HG02610 (cell line): Measurements from ENCODE around the gene INSYN1.
"Not testable (repeated sequence)": the region's sequence is repeated elsewhere in the genome, so short reads cannot be mapped to it uniquely, and the experiment has no call there.

Experiments
- ATAC-seq: cut with Tn5 transposase; IDR thresholded peaks from one replicate; pipeline ENCODE4 v1.9.1; 2021; ENCODE audit warnings: mild to moderate bottlenecking, moderate library complexity; ENCODE audit not compliant: unreplicated experiment

The INSYN1 gene, protein sequence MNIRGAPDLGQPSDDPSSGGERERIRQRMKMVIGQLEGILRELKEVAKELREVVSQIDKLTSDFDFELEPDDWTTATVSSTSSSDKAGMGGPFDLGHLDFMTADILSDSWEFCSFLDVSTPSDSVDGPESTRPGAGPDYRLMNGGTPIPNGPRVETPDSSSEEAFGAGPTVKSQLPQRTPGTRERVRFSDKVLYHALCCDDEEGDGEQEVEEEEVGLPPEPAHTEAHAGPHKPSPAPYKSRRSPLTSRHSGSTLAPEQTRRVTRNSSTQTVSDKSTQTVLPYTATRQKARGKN

DNA sequence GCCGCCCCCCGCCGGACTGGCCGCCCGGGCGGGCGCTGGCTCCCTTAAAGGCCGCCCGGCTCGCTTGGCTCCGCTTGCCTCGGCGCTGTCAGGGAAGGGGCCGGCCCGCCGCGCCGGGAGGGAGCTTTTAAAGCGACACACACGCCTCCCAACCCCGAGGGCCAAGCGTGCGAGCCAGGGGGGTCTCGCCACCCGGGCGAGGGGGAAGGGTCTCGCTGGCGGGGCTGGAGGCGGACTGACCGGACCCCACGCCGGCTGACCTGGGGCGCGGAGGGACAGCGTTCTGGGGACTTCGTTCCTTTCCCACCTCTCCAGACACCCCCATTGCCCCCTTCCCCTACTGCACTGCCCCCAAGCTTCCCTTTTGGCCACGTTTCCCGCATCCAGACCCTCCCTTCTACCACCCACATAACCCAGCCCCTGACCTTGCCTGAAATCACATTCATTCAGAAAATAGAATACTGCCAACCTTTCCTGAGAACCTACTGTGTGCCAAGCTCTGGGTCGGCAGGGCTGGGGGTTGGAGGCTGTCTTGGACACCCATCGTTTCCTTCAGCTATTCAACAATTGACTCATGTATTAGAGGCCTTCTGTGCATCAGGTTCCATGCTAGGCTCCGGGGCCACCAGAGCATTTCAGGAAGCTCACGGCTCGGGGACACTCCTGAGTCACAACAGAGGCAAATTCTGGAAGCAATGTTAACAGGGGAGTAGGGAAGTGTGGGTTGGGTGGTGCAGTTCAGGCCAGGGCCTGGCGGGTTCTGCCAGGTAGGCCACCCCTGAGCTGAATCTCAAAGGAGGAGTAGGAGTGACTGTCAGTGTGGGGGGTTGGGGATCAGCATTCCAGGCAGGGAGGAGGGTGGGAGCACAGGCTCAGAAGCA lies at the start of gene INSYN1:
INSYN1 (minus strand) TSS at position 102 of the 881 bp plus-strand sequence. CDS start 2,221 bp downstream, outside the sequence.
- no peak for ATAC-seq

DNA sequence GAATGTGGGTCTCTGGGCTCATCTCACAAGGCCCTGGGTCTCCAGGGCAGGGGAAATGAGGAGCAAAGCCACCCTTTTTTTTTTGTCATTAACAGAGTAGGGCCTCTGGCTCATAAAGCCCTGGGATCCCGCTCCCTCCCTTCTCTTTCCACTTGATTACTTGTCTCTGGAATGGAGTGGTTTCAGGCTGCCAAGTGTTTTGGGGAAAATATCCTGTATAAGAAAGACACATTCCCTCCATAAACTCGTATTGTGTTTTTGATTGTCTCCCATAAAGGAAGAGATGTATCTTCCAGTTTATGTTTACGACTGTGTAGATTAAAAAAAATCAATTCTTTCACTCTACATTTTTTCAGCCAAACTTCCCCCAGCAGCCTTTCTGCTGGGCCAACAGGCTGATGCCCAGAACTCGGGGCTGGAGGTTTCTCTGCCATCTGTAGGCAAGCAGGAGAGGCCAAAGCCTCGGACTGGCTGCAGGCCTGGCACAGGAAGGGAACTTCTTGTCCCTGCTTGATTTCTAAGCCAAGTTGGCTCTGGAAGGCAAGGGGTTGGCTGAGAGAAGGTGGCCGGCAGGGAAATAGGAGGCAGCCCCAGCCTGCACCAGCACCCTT lies 49.4 kb upstream of the INSYN1 start:
- no peak for ATAC-seq

DNA sequence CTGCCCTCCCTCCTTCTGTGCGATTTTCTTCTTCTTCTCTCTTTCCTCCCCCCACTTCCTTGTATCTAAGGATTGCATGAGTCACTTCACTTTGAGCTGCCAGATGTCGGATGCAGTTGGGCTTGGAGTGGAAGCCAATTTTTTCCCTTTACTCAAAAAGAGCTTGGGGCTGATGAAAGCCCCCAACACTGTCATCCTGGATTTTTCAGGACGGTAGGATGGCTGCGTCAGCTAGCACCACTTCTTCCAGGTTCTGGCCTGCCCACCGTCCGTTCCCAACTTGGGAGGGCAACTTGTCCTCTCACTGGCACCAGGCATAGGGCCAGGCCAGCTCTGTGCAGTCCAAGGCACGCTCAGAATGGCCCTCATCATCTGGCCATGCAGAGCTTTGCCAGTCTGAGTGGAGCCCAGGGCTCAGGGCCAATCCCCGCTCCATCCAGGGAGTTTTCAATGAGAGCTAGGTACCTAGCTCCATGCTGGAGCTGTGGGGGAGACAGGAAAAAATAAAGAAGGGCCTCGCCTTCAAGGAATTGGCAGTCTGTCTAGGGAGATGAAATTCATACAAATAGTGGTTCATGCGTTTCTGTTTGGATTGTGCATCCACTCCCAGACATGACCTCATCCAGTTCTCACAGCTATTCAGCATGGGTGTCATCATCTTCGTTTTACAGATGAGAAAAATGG lies 47.7 kb upstream of the INSYN1 start:
- no peak for ATAC-seq

DNA sequence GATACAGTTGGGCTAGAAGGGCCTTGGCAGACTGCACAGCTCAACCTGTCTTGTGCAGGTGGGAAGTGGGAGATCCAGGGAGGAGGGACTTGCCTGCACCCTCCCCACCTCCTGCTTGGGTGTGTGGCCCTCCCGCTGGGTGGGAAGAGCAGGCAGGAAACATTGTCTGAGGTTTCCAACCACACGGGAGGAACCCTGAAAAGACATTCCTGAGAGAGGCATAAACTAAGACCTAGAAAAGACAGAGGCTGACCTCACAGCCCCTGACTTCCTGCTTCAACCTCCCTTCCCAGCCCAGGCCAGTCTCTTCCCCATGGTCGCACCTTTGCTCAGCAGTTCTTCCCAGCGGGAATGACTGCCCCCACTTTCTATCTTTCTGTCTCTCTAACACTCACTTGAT lies 46.3 kb upstream of the INSYN1 start:
- no peak for ATAC-seq

DNA sequence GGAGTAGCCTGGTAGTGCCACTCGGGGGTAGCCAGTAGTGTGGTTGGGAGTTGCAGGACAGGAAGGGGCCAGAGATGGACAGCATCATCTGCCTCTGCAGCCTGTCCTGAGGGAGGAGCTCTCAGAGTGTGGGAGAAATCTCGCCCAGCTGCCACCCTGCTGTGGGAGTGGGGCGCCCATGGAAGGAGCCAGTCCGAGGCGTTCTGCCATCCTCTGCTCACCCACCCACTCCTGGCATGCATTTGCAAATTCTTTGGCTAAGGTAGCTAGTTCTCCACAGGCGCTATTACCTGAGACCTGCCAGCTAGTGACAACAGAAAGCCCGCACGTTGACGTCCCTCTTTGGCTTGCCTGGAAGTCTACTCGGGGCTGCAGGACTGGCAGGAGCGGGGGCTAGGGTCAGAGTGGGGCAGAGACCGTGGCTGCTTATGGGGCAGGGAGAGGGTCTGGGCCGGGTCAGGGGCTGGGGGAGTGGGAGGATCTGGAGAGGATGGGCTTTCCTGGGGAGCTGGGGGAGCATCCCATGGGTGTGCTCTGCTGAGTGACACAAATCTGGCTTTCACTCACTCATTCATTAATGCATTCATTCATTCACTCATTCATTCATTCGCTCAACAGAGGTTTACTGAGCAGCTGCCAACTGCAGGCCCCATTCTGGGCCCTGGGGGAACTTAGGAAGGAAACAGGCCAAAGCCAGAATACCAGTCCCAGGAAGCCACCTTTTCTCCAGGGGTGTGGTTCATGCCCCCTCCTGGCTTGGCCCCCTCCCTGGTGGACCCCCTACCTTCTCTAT lies 44.4 kb upstream of the INSYN1 start:
- no peak for ATAC-seq

DNA sequence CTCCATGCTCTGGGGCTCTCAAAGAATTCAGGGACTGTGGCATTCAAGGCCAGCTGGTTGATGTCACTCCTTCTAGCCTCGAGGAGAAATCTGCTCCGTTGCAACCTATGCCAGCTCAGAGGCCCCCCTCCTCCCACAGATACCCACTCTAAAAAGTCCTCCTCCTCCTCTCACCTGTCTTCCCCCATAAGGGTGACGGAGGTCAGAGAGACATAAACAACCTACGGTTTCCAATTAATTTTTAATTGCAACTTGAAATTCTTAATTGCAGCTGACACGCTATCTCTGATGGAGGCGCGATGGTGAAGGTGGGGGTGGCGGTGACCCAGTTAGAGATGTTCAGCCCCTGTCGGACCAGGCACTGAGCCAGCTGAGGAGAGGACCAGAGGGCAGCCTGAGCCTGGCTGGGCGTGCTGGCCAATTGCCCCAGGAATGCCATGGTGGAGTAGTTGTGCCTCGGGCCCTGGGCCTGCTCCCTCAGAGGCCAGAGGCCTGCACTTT lies 43.2 kb upstream of the INSYN1 start:
- ATAC-seq, result no peak

DNA sequence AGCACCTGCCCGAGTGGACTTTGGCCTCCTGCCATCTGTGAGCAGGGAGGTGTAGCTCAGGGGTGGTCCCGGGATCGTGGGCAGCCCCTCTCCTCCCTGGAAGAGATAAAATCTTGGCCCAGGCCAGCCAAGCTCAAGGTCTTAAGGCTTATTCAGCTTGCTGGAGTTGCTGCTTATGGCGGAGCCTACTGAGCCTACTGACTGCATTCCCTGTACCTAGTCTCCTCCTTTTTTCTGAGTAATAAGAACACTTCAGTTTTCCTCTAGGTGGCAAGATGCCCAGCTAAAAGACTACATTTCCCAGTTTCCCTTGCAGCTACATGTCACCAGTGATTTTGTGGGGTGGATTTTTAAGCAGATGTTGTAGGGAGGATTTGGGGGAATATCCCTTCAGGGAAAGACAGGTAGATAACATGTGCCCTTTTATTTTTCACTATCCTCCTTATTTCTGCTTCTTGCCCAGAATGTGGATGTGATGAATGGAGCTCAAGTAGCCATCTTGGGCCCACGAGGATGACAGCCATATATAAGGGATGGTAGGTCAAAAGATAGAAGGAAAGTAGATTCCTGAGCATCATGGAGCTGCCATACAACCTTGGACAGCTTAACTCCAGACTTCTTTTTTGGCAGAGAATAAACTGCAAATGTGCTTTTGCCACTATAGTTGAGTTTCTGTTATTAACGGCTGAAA lies 41.4 kb upstream of the INSYN1 start:
- ATAC-seq, result no peak

DNA sequence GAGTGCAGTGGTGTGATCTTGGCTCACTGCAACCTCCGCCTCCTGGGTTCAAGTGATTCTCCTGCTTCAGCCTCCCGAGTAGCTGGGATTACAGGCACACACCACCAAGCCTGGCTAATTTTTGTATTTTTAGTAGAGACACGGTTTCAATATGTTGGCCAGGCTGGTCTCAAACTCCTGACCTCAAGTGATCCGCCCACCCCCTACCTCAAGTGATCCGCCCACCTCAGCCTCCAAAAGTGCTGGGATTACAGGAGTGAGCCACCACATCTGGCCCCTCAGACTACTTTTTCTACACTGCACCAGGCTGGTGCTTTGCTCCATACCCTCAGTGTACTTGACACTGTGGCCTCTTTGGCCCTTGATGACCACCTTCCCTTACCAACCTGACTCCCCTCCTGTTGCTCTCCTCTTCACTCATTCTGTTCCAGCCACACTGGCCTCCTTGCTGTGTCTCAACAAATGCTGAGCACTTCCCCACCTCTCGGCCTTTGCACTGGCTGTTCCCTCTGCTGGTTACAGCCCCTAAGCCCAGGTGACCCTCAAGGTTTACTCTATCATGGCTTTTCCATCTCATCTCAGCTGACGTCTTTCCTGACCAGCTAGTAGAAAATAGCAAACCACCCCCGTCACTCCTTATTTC lies 39.9 kb upstream of the INSYN1 start:
- not testable (repeated sequence) for ATAC-seq

DNA sequence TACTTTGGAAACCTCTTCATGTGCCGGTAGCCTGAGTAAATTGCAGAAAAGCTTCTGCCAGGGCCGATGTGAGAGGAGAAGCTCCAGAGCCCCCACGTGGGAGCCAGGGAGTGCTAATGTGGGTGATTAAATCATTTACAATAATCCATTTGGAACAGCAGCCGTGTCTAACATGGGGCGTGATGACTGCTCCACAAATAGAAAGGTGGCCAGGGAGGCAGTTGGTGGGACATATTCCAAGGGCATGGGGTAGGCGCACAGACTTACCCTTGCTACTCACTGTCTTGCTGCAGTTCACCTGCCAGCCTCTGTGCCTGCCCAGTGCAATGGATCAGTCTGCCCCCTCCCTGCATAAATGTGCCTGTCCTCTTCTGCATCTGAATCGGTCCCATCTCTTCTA lies 39.3 kb upstream of the INSYN1 start:
- ATAC-seq, result no peak

DNA sequence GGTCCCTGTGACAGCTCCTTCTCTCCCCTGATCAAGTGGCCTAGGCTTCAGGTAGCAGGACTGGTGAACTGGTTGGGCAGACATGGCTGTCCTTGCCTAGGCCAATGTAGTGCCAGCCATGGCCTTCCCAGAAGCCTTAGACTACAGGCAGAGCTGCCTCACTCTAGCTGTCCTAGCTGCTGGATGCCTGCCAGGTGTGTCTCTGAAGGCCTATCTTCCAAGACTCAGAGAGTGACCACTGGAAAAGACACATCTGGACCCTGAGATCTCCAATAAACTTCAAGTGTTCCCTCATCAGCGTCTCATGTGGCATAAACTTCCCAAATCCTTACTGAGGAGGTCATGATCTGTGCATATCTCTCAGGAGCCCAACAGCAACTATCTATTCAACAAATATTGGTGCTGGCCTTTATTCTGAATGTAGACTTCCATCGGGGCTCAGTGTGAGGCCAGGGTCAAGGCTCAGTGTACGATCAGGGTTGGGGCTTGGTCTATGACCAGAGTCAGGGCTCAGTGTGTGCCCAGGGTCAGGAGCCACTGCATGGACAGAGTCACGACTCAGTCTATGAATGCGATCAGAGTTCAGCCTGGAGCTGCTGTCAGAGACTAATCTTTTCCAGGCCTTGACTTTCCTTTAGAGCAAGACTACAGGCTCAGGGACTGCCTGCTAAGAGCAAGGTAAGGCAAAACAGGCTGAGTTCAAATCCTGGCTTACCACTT lies 36.5 kb upstream of the INSYN1 start:
- no peak for ATAC-seq

DNA sequence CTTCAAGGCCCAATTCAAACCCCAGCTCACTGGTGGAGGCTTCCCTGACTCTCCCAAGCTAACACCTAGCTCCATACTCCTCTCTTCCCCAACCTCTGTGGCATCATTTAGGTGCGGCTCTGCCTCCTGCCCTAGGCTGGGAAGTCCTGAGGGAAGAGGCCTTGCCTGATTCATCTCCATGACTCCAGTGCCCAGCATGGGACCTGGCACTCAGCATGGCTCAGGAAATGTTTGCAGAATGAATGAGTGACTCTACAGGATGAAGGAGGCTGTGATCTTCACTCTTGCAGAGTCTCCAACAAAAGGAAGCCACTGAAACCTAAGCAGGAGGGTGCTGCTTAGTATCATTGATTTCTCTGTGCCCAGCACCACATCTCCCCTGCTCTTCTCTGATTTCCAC lies 34.5 kb upstream of the INSYN1 start:
- ATAC-seq, result no peak

DNA sequence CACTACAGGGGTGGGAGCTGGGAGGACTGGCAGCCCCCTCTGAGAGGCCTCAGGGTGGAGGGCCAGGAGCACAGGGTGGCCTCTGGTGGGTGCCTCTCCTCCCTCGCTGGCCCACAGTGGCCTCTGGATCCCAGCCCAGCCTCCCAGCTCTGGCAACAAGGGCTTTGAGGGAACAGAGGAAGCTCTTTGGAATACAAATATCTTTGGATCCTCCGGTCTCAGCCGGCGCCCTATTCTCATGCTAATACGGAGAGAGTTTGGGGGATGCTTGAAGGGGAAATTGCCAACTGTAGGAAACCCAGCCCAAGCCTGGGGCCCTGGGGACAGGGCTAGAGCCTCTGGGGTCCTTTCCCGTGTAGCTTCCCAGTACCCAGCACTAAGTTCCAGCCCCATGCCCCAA lies 33.4 kb upstream of the INSYN1 start:
- ATAC-seq, result no peak

DNA sequence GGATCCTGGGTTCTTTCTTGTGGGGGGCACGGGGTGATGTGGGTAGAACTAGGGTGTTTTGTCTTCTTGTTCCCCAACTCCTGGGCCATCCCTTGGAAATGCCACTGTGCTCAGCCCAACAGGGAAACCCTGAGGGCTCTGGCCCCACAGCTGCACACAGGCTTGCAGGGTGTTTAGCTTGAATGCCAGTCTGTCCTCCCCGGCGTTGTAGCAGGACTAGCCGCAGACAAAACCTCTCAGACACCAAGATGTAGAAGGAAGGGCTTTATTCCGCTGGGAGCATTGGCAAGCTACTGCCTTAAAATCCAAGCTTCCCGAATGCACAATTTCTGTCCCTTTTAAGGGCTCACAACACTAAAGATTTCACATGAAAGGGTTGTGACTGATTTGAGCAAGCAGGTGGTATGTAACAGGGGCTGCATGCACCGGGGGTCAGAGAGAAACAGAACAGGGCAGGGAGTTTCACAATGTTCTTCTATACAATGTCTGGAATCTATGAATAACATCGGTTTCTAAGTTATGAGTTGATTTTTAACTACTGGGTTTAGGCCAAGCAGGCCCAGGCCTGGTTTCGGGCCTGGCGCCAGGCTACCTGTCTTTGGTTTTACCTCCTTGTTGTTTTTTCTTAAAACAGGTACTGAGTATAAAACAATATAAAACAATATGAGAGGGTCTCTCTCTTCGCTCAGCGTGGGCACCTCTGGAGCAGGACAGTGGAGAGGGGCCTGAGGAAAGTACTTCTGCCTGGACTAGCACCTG lies 32.3 kb upstream of the INSYN1 start:
- ATAC-seq, result not testable (repeated sequence)

DNA sequence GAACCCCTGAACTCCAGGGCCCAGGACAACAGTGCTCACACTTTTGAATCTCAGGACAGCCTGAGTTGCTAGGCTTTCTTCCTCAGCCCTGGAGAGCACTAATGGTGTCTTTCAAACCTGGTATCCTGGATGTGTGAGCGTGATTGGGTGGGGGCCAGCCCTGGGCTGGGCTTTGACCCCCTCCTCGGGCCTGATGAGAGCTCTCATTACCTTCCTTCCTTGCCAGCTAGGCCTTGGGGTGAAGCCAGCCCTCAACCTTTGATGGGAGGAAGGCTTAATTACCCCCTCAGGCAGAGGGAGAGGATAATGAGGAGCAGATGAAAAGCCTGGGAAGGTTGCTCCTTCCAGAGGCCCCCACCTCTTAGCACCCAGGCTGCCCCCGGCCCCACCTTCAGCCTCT lies 31.1 kb upstream of the INSYN1 start:
- ATAC-seq, result no peak

DNA sequence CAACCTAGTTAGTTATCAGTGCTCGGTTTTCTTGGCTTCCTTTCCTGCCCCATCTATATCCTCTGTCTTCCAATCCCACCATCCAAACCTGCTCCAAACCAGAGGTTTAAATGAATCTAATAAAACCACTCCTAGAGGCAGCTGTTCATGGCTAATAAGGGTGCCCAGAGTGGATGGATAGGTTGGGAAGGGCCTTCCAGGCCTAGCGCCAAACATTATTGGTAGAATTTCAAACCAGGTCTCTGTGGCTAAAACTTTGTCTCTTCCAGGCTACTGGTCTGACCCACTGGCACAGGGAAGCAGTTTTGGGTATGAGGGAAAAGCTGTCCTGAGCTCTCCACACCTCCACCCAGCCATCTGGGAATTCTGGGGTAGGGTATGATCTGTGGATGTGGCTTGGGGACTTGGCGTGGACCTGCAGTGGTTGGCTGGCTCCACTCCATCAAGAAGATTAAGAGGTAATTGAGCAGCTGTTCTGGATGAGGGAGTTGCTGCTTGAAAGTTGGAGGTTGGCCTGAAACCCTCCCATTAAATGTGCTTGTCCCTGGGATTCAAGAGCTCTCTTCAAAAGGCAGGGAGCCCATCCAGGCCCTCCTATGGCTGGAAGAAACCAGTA lies 29.3 kb upstream of the INSYN1 start:
- ATAC-seq, result no peak

DNA sequence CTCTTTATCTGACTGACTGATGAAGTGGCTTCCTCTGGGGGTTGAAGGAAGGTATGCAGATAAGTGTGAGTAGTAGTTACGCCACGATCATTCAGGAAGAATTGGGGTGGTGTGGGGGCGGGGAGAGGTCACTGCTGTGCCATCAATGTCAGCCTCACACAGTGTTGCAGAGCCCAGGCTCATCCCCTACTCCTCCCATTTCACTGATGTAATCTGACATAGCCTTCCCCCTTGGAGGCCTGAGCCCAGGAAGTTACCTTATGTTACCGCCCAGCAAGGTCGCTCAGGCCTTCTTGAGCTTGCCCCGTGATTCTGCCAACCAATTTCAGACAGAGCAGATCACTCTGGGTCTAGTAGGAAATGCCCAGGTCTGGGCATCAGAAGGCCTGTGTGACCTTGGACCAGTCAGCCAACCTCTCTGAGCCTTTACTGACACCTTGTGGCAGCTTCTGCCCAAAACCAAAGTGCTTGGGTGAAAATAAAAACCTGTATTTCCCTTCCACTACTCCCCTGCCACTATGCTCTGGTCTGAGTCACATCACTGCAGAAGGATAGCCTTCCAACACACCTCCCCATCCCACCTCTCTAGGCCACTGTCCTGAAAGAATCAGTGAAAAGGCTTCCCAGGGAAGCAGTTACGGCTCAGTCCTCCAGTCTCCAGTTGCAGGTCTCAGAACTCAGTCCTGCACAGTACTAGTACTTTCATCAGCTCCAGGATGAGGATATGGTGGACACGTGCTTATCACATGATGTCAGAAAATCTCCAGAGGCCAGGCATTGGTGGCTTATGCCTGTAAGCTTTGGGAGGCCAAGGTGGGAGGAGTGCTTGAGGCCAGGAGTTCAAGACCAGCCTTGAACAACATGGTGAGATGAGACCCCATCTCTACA lies 28.1 kb upstream of the INSYN1 start:
- no peak for ATAC-seq
